ENCODE results near the gene BSCL2.
"Not testable (repeated sequence)": the region's sequence is repeated elsewhere in the genome, so short reads cannot be mapped to it uniquely, and the experiment has no call there.

GRCh38 chr11:62749931-62750330 lies 42.7 kb upstream of the BSCL2 start:
- TF ChIP-seq POLR2A, CTCF (IDR thresholded peaks at IDR 0.05): not testable (repeated sequence)
